RWPE1 (cell line): ENCODE results near the gene CCT3.
A peak's percentile ranks its signal among the peaks of the same experiment; 100 is the strongest.

ENCODE experiments used
- CTCF ChIA-PET: fragments of 350-600 bp; sonication (Branson Sonifier 250); formaldehyde crosslinking; extraction: SDS; loops from one replicate; lab custom pipeline; 2021; lab: Yijun Ruan, JAX
- POLR2A ChIA-PET: fragments of 400-600 bp; formaldehyde crosslinking; extraction: SDS; loops from one replicate; lab custom pipeline; 2020; ENCODE audit warnings: antibody characterized with exemption; ENCODE audit not compliant: low non-redundant PET; lab: Yijun Ruan, JAX
- DNase-seq: peaks from one replicate; pipeline ENCODE4 v3.0.0; 2012; ENCODE audit warnings: low spot score
- H3K27ac ChIP-seq: fragments of 450-650 bp; 2 replicates; pipeline ENCODE4 v1.5.1; 2017
- TF ChIP-seq, protein P1 (sequence below): fragments of 450-650 bp; conservative IDR thresholded peaks from 2 replicates; pipeline ENCODE4 v1.5.1; 2017; ENCODE audit warnings: low read depth, mild to moderate bottlenecking

The CCT3 gene

GRCh38 chr1:156284757-156285156 is 53.3 kb downstream of the CCT3 start:
- ChIA-PET POLR2A (interaction anchor here (0.5 to 0.7 kb wide), 4 partner anchors 14 to 244 kb away, joined by 3 to 8 read pairs (median 3); no protein-coding TSS in a partner anchor), CTCF (interaction anchor here (0.6 kb wide), 1 partner anchor 11 kb away, joined by 3 read pairs; the partner anchor contains the start of gene GLMP)
- H3K27ac ChIP-seq = peak overlapping the region; percentile 55
- DNase-seq = no peak
- TF ChIP-seq, protein P1, sequence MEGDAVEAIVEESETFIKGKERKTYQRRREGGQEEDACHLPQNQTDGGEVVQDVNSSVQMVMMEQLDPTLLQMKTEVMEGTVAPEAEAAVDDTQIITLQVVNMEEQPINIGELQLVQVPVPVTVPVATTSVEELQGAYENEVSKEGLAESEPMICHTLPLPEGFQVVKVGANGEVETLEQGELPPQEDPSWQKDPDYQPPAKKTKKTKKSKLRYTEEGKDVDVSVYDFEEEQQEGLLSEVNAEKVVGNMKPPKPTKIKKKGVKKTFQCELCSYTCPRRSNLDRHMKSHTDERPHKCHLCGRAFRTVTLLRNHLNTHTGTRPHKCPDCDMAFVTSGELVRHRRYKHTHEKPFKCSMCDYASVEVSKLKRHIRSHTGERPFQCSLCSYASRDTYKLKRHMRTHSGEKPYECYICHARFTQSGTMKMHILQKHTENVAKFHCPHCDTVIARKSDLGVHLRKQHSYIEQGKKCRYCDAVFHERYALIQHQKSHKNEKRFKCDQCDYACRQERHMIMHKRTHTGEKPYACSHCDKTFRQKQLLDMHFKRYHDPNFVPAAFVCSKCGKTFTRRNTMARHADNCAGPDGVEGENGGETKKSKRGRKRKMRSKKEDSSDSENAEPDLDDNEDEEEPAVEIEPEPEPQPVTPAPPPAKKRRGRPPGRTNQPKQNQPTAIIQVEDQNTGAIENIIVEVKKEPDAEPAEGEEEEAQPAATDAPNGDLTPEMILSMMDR = no peak

DNA sequence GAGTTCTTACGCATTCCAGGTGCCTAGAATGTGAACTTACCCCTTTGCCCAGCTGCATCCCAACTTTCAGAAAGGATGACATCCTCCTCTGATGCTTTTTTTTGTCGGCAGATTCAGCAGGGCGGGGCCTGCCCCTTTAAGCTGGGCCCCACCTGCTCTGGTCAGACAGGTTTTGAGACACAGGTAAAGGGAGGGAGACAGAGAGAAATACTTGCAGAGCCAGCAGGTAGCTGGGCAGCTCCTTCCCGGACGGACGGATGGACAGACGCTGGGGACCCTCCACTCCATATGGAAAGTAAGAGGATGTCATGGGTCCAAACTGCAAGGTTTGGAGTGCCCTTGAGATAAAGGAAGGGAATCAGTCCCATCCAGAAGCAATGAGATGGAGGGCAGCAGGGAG is 54.0 kb downstream of the CCT3 start, which contains the start of gene TMEM79:
Gene TMEM79, plus strand, starts transcription at position 214 of the 400 bp plus-strand sequence. CDS start 902 bp downstream, outside the sequence.
- TF ChIP-seq, protein P1 = no peak
- CTCF ChIA-PET = interaction anchor here (0.6 kb wide), 1 partner anchor 11 kb away, joined by 3 read pairs; the partner anchor contains the start of gene GLMP
- POLR2A ChIA-PET = interaction anchor here (0.7 kb wide), 1 partner anchor 245 kb away, joined by 3 read pairs; no protein-coding TSS in a partner anchor
- peak; percentile 64 for DNase-seq
- peak within 1 kb of the TSS; percentile 88 for H3K27ac ChIP-seq

DNA sequence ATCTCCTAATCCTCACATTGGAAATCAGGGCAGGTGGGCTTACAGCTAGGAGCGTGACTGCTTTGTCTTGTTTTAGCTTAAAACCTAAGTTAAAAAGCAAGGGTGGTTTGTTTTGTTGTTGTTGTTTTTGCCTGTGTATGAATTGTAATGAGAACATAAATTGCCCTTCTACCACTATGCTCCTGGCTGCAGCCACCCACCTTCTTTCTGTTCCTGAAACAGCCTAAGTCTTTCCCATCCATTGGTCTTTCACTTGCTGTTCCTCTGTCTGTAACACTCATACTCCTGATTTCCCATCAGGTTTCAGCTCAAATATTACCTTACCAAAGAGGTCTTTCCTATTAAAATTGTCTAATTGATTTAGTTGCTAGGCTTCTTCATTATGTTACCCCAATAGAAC is 54.6 kb downstream of the CCT3 start:
- no peak for DNase-seq
- ChIA-PET CTCF (interaction anchor here (0.6 kb wide), 1 partner anchor 164 kb away, joined by 3 read pairs; no protein-coding TSS in a partner anchor), POLR2A (no interaction called here)

GRCh38 chr1:156282479-156283222 is 55.4 kb downstream of the CCT3 start, which contains the start of gene SMG5:
Gene SMG5, minus strand, starts transcription at chr1:156282825. Its CDS starts 145 bp downstream, at chr1:156282680.
- ChIA-PET CTCF (interaction anchor here (0.6 to 1.9 kb wide), 3 partner anchors 37 to 275 kb away, joined by 3 to 7 read pairs (median 3); no protein-coding TSS in a partner anchor), POLR2A (interaction anchor here (1.3 kb wide), 1 partner anchor 10 kb away, joined by 3 read pairs; no protein-coding TSS in a partner anchor)
- TF ChIP-seq, protein P1 = no peak
- DNase-seq = peak; percentile 92
- peak within 1 kb of the TSS; percentile 88 for H3K27ac ChIP-seq

More for the DNA sequence above, 54.6 kb downstream of the CCT3 start:
- H3K27ac ChIP-seq = no peak overlapping the region
- TF ChIP-seq, protein P1 = no peak

DNA sequence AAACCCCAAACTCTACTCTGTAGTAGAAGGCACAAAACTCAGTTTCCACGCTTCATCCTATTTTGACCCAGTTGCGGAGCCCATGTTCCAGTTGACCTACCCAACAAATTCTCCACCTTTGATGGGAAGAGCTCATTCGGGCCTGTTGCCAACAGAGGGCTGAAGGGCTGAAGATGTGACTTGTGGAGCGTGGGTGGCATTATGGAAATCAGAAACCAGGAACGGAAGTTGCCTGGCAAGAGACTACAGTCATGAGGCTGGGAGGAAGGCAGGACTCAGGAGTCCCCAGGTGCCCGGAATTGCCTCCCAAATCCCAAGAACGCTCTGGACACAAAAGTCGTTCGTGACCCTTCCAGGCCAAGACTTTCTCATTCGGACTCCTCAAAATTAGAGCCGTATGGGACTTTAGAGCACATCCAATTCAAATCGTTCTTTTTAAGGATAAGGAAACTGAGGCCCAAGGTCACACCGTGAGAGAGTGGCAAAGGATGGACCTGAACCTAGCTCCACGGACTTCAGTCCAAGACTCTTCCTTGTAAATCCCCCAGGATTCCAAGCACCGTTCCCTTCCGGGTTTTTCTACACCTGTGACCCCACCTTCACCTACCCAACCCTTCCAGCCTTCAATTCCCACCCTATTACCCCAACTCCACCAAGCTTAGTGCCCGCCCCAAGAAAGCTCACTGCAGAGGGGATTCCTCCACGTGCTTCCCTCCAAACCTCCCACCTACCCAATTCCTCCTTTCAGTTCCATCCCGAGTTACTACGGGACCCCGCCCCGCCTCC is 56.2 kb downstream of the CCT3 start:
- peak overlapping the region; percentile 88 for H3K27ac ChIP-seq
- ChIA-PET POLR2A (interaction anchor here (0.6 to 1.3 kb wide), 2 partner anchors 9 to 50 kb away, joined by 3 read pairs; no protein-coding TSS in a partner anchor), CTCF (interaction anchor here (1.9 kb wide), 1 partner anchor 38 kb away, joined by 7 read pairs; no protein-coding TSS in a partner anchor)
- DNase-seq = no peak
- TF ChIP-seq, protein P1 = no peak

- H3K27ac ChIP-seq = peak overlapping the region; percentile 88
- CTCF ChIA-PET = interaction anchor here (0.6 to 1.9 kb wide), 3 partner anchors 38 to 377 kb away, joined by 3 to 7 read pairs (median 3); no protein-coding TSS in a partner anchor
- POLR2A ChIA-PET = interaction anchor here (0.6 kb wide), 1 partner anchor 19 kb away, joined by 5 read pairs; no protein-coding TSS in a partner anchor
- TF ChIP-seq, protein P1 = no peak
- DNase-seq = no peak
Observed at GRCh38 chr1:156281281-156281680, 56.8 kb downstream of the CCT3 start.
